ENCODE measurements around the gene SLC12A9.
"Not testable (repeated sequence)": the region's sequence is repeated elsewhere in the genome, so short reads cannot be mapped to it uniquely, and the experiment has no call there.

SLC12A9 gene

GRCh38 chr7:100840470-100841100, 11.9 kb upstream of the SLC12A9 start:
- H3K9me3 ChIP-seq (ENCODE audit: insufficient read depth, low read length, severe bottlenecking): no peaks in the 10 kb centered on the region
- H4K20me1 ChIP-seq (ENCODE audit: insufficient read depth, low read length): no peaks in the 10 kb centered on the region
- H3K4me3 ChIP-seq (ENCODE audit: low read depth in 1 of 2, low read length in 2 of 2): no peak overlapping the region
- H2AFZ ChIP-seq (ENCODE audit: low read depth, low read length): no peak overlapping the region
- ATAC-seq (ENCODE audit: insufficient read depth, low read depth): no peak
- H3K4me1 ChIP-seq (ENCODE audit: insufficient read depth, low read length): no peaks in the 10 kb centered on the region
- H3K36me3 ChIP-seq (ENCODE audit: insufficient read depth, low read length): no peaks in the 10 kb centered on the region
- no peaks in the 10 kb centered on the region for H3K79me2 ChIP-seq (ENCODE audit: insufficient read depth, low read length)
- TF ChIP-seq CTCF (IDR thresholded peaks at IDR 0.05; ENCODE audit: borderline replicate concordance, extremely low read depth, low read length, poor library complexity, severe bottlenecking) (no peak), EZH2 (IDR thresholded peaks at IDR 0.05; ENCODE audit: borderline replicate concordance, low read depth, low read length, severe bottlenecking) (no peak)
- no peaks in the 10 kb centered on the region for H3K27me3 ChIP-seq (ENCODE audit: insufficient read depth, low read length, poor library complexity)
- no peak for DNase-seq
- no peak overlapping the region for H3K9ac ChIP-seq (ENCODE audit: low read depth, low read length)
- H3K27ac ChIP-seq (ENCODE audit: low read length): no peak overlapping the region
- no peak overlapping the region for H3K4me2 ChIP-seq (ENCODE audit: insufficient read depth, low read length)

DNA sequence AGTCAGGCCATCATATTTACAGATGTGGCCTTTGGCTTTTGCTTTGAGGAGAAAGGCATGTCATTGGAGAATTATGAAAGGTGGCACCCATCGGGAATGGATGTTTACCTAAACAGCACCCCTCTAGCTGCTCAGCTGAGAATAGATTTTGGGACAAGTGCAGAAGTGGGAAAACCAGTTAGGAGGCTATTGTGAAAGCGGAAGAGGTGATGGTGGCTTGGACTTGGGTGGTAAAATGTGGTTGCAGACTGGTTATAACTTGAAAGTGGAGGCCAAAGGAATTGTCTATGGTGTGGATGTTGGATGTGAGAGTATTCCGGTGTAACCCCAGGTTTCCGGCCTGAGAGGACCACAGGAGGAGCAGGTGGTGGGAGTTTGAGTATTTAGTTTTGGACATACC, 5.2 kb upstream of the SLC12A9 start:
- Histone ChIP-seq H3K36me3 (ENCODE audit: insufficient read depth, low read length) (no peaks in the 10 kb centered on the region), H4K20me1 (ENCODE audit: insufficient read depth, low read length) (no peaks in the 10 kb centered on the region), H3K79me2 (ENCODE audit: insufficient read depth, low read length) (no peaks in the 10 kb centered on the region), H3K9ac (ENCODE audit: low read depth, low read length) (no peak overlapping the region), H3K4me2 (ENCODE audit: insufficient read depth, low read length) (no peak overlapping the region), H3K27ac (ENCODE audit: low read length) (no peak overlapping the region), H3K9me3 (ENCODE audit: insufficient read depth, low read length, severe bottlenecking) (no peaks in the 10 kb centered on the region), H3K4me3 (ENCODE audit: low read depth in 1 of 2, low read length in 2 of 2) (no peak overlapping the region), H2AFZ (ENCODE audit: low read depth, low read length) (no peak overlapping the region), H3K27me3 (ENCODE audit: insufficient read depth, low read length, poor library complexity) (no peaks in the 10 kb centered on the region), H3K4me1 (ENCODE audit: insufficient read depth, low read length) (peaks cover 14% of the 10 kb centered on the region)
- DNase-seq (no peak), ATAC-seq (ENCODE audit: insufficient read depth, low read depth) (no peak)
- no peak for TF ChIP-seq EZH2 (IDR thresholded peaks at IDR 0.05; ENCODE audit: borderline replicate concordance, low read depth, low read length, severe bottlenecking)
- TF ChIP-seq CTCF (IDR thresholded peaks at IDR 0.05; ENCODE audit: borderline replicate concordance, extremely low read depth, low read length, poor library complexity, severe bottlenecking): no peak

- no peak overlapping the region for H3K27ac ChIP-seq (ENCODE audit: low read length)
- ATAC-seq (ENCODE audit: insufficient read depth, low read depth) (no peak), DNase-seq (no peak)
- H3K4me3 ChIP-seq (ENCODE audit: low read depth in 1 of 2, low read length in 2 of 2): no peak overlapping the region
- H3K27me3 ChIP-seq (ENCODE audit: insufficient read depth, low read length, poor library complexity): no peaks in the 10 kb centered on the region
- no peaks in the 10 kb centered on the region for H3K9me3 ChIP-seq (ENCODE audit: insufficient read depth, low read length, severe bottlenecking)
- H3K4me1 ChIP-seq (ENCODE audit: insufficient read depth, low read length): peaks cover 32% of the 10 kb centered on the region
- H3K4me2 ChIP-seq (ENCODE audit: insufficient read depth, low read length): 0 out of 2 replicates have a peak overlapping the region, but pooled peaks have one; percentile 12
- peaks cover 18% of the 10 kb centered on the region for H3K79me2 ChIP-seq (ENCODE audit: insufficient read depth, low read length)
- H3K9ac ChIP-seq (ENCODE audit: low read depth, low read length): no peak overlapping the region
- no peak for TF ChIP-seq EZH2 (IDR thresholded peaks at IDR 0.05; ENCODE audit: borderline replicate concordance, low read depth, low read length, severe bottlenecking)
- TF ChIP-seq CTCF (IDR thresholded peaks at IDR 0.05; ENCODE audit: borderline replicate concordance, extremely low read depth, low read length, poor library complexity, severe bottlenecking): no peak
- H2AFZ ChIP-seq (ENCODE audit: low read depth, low read length): no peak overlapping the region
- no peaks in the 10 kb centered on the region for H4K20me1 ChIP-seq (ENCODE audit: insufficient read depth, low read length)
- 0 out of 2 replicates have a peak, but pooled peaks cover 4% of the 10 kb centered on the region for H3K36me3 ChIP-seq (ENCODE audit: insufficient read depth, low read length)
Measured at GRCh38 chr7:100854146-100854895, 1.8 kb downstream of the SLC12A9 start.

DNA sequence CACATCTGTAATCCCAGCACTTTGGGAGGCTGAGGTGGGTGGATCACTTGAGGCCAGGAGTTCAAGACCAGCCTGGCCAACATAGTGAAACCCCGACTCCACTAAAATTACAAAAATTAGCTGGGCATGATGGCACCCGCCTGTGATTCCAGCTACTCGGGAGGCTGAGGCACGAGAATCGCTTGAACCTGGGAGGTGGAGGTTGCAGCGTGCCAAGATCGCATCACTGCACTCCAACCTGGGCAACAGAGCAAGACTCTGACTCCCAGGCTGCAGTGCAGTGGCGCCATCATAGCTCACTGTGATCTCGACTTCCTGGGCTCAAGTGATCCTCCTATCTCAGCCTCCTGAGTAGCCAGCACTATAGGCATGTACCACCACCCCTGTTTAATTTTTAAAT, 2.4 kb downstream of the SLC12A9 start:
- H3K36me3 ChIP-seq (ENCODE audit: insufficient read depth, low read length); H3K27ac ChIP-seq (ENCODE audit: low read length); H4K20me1 ChIP-seq (ENCODE audit: insufficient read depth, low read length); H2AFZ ChIP-seq (ENCODE audit: low read depth, low read length); H3K9ac ChIP-seq (ENCODE audit: low read depth, low read length); H3K9me3 ChIP-seq (ENCODE audit: insufficient read depth, low read length, severe bottlenecking); H3K27me3 ChIP-seq (ENCODE audit: insufficient read depth, low read length, poor library complexity); H3K4me3 ChIP-seq (ENCODE audit: low read depth in 1 of 2, low read length in 2 of 2); H3K4me2 ChIP-seq (ENCODE audit: insufficient read depth, low read length); DNase-seq; ATAC-seq (ENCODE audit: insufficient read depth, low read depth): not testable (repeated sequence)
- Histone ChIP-seq H3K4me1 (ENCODE audit: insufficient read depth, low read length) (peaks cover 32% of the 10 kb centered on the region), H3K79me2 (ENCODE audit: insufficient read depth, low read length) (peaks cover 18% of the 10 kb centered on the region)

Measured in DND-41 (cell line).